K562 (cell line): Measurements from ENCODE around the gene PPP1R9B. TPM values are rescaled to one million over a fixed set of nuclear protein-coding genes. Genes with fewer than 3 reads are reported as not detected.

Source experiments
- ATAC-seq: fragments of 200-7000 bp; cut with Tn5 transposase; 3 replicates; pipeline ENCODE4 v1.9.1; 2020; ENCODE audit warnings: moderate library complexity
- BruUV-seq: library from RNA; stranded (reverse); fragments of 400-500 nt; replicated peaks from 2 replicates; lab custom pipeline; 2021; lab: Mats Ljungman, UMichigan
- CTCF ChIA-PET: fragments of 300-600 bp; formaldehyde crosslinking; extraction: SDS; loops from one replicate; lab custom pipeline; 2021; ENCODE audit warnings: low intra/inter-chr PET ratio; lab: Yijun Ruan, JAX
- POLR2A ChIA-PET: fragments of 300-600, 350-650 bp; sonication (Branson Sonifier 250); formaldehyde crosslinking; extraction: SDS; loops from one replicate; lab custom pipeline; 2021; ENCODE audit warnings: antibody characterized with exemption, inconsistent platforms; lab: Yijun Ruan, JAX
- DNase-seq, 4 experiments: peaks; one replicate each; pipeline versions ENCODE4 v3.0.0 to v3.0.0-alpha.2; 2011 to 2018; ENCODE audit warnings: low spot score in 3 of 4, mixed read lengths in 3 of 4; ENCODE audit errors: extremely low read depth in 1 of 4
- FAIRE-seq: peaks from 2 replicates; lab custom pipeline; 2011; peaks lifted over from hg19 to GRCh38; lab: Jason Lieb, UNC
- H2AFZ ChIP-seq: 2 replicates; pipeline ENCODE4 v1.6.0; 2011; ENCODE audit warnings: low read depth, low read length, control low read depth, inconsistent platforms
- H3K27ac ChIP-seq: fragments of 200-600 bp; 3 replicates; pipeline ENCODE4 v1.8.0; 2011; ENCODE audit warnings: low read depth, mild to moderate bottlenecking, control low read depth, inconsistent platforms, low read length, moderate library complexity, mixed read lengths; ENCODE audit errors: extremely low read depth
- H3K27me3 ChIP-seq, 2 experiments: fragments of 300-600 bp in 1 of 2; 2 replicates in 1 of 2; 3 replicates in 1 of 2; pipeline versions ENCODE4 v1.6.0 to v1.8.0; 2011; ENCODE audit warnings: inconsistent platforms in 2 of 2, low read length in 2 of 2, mild to moderate bottlenecking in 1 of 2, mixed read lengths in 1 of 2, moderate library complexity in 1 of 2; ENCODE audit not compliant: control insufficient read depth in 2 of 2, insufficient read depth in 2 of 2
- H3K36me3 ChIP-seq: fragments of 300-600 bp; 3 replicates; pipeline ENCODE4 v1.8.0; 2011; ENCODE audit warnings: mild to moderate bottlenecking, low read length, inconsistent platforms; ENCODE audit not compliant: control insufficient read depth, insufficient read depth
- H3K4me1 ChIP-seq, 2 experiments: fragments of 200-600 bp in 1 of 2; replicated peaks in 1 of 2; 2 replicates in 1 of 2; 3 replicates in 1 of 2; pipeline versions ENCODE4 v1.5.1 to v1.8.0; 2011; ENCODE audit warnings: inconsistent platforms in 2 of 2, low read length in 2 of 2, mild to moderate bottlenecking in 1 of 2, mixed read lengths in 1 of 2, moderate library complexity in 1 of 2; ENCODE audit not compliant: control insufficient read depth in 2 of 2, insufficient read depth in 2 of 2
- H3K4me2 ChIP-seq: 2 replicates; pipeline ENCODE4 v1.6.1; 2011; ENCODE audit warnings: low read length, control low read depth, inconsistent platforms, mixed read lengths; ENCODE audit not compliant: insufficient read depth
- H3K4me3 ChIP-seq: fragments of 200-600 bp; sonication (generic), shearing (Covaris generic); 2 replicates; pipeline ENCODE4 v1.5.1; 2016; ENCODE audit warnings: control low read depth, inconsistent platforms
- H3K79me2 ChIP-seq: fragments of 200-600 bp; 3 replicates; pipeline ENCODE4 v1.8.0; 2011; ENCODE audit warnings: low read length, inconsistent platforms; ENCODE audit not compliant: control insufficient read depth, insufficient read depth
- H3K9ac ChIP-seq, 2 experiments: 2 replicates each; pipeline versions ENCODE4 v1.6.0 to v1.6.1; 2011; ENCODE audit warnings: low read depth in 2 of 2, low read length in 2 of 2, control low read depth in 1 of 2, inconsistent platforms in 1 of 2, mild to moderate bottlenecking in 1 of 2, mixed read lengths in 1 of 2; ENCODE audit not compliant: insufficient read depth in 1 of 2
- H3K9me1 ChIP-seq: one replicate; pipeline ENCODE4 v1.6.0; 2011; ENCODE audit warnings: inconsistent platforms, mild to moderate bottlenecking, low read length, moderate library complexity; ENCODE audit not compliant: control insufficient read depth, insufficient read depth
- H3K9me3 ChIP-seq: replicated peaks from 2 replicates; pipeline ENCODE4 v1.5.1; 2011; ENCODE audit warnings: low read depth, low read length, inconsistent platforms; ENCODE audit not compliant: control insufficient read depth, insufficient read depth
- H4K20me1 ChIP-seq: replicated peaks from 2 replicates; pipeline ENCODE4 v1.6.1; 2011; ENCODE audit warnings: low read length, inconsistent platforms, mixed read lengths; ENCODE audit not compliant: control insufficient read depth, insufficient read depth
- CCNT2 ChIP-seq: IDR thresholded peaks from 2 replicates; pipeline ENCODE4 v1.6.1; 2011; ENCODE audit warnings: borderline replicate concordance, low read depth, mild to moderate bottlenecking, moderate library complexity, mixed read lengths, low read length; ENCODE audit not compliant: insufficient read length; ENCODE audit errors: extremely low read depth
- ETV1 ChIP-seq: fragments of 450-650 bp; conservative IDR thresholded peaks from 2 replicates; pipeline ENCODE4 v1.6.1; 2016; ENCODE audit warnings: missing genetic modification characterization, control low read depth, low read depth, missing compliant biosample characterization
- NCOA1 ChIP-seq: fragments of 450-650 bp; IDR thresholded peaks from 2 replicates; pipeline ENCODE4 v1.6.1; 2016; ENCODE audit warnings: low read depth
- NR3C1 ChIP-seq: sonication (generic); formaldehyde crosslinking; IDR thresholded peaks from 2 replicates; pipeline ENCODE4 v1.8.1; 2022; ENCODE audit warnings: missing genetic modification reagents
- SMARCB1 ChIP-seq: IDR thresholded peaks from 2 replicates; pipeline ENCODE4 v1.6.1; 2011; ENCODE audit warnings: improper control_type of control experiment, low read depth; ENCODE audit not compliant: insufficient read length
- U2AF2 ChIP-seq: fragments of 200-400 bp; formaldehyde crosslinking; optimal IDR thresholded peaks from 2 replicates; pipeline ENCODE3; 2017; ENCODE audit warnings: low read depth, mild to moderate bottlenecking, low read length
- ZNF140 ChIP-seq: fragments of 250-450 bp; sonication (Bioruptor Pico); IDR thresholded peaks from 2 replicates; pipeline ENCODE4 v1.8.0; 2021; ENCODE audit warnings: moderate library complexity, mild to moderate bottlenecking, inconsistent platforms
- WGBS: fragments of 100-300 bp; shearing (Covaris generic); methylation state at CpG from one replicate; pipeline ENCODE4 v1.1.6; 2016; ENCODE audit warnings: low coverage, mixed read lengths; ENCODE audit not compliant: insufficient coverage; ENCODE audit errors: missing lambda C conversion rate; 5-methylcytosine and 5-hydroxymethylcytosine counted together
- in situ Hi-C: fragments of 300-500 bp; cut with MboI; formaldehyde crosslinking; loops from 4 replicates; pipeline ENCODE4 v1.15.0; 2018; ENCODE audit warnings: inconsistent platforms, mixed read lengths
- intact Hi-C: fragments of 100-400 bp; cut with micrococcal nuclease; formaldehyde crosslinking; loops from 2 replicates; pipeline ENCODE4 v1.14.2; 2022
- polyA plus RNA-seq, 8 experiments: library from polyadenylated mRNA; depleted of rRNA in 4 of 8; stranded (reverse) in 5 of 8; unstranded in 3 of 8; fragments of >200 nt; fragmentation: Nextera tagmentation in 2 of 8; fragmentation: Illumina TruSeq in 1 of 8; extraction: Ambion mirVana in 2 of 8; extraction: Trizol in 1 of 8; gene quantifications; 2 replicates each; pipeline versions ENCODE4 v1.2.1 to v1.2.3, GENCODE V29; 2011 to 2014; ENCODE audit warnings: inconsistent platforms in 1 of 8, missing spikeins in 1 of 8
- total RNA-seq, 7 experiments: library from RNA; depleted of rRNA in 6 of 7; stranded (reverse); fragments of >200 nt in 6 of 7; fragmentation: Illumina TruSeq in 2 of 7; extraction: Trizol in 2 of 7; gene quantifications; 2 replicates each; pipeline versions ENCODE4 v1.2.1 to v1.2.3, GENCODE V29; 2011 to 2021; ENCODE audit warnings: low replicate concordance in 1 of 7
- TF ChIP-seq, protein P1 (sequence below): fragments of 450-650 bp; IDR thresholded peaks from 2 replicates; pipeline ENCODE4 v1.6.1; 2016
- TF ChIP-seq, protein P2 (sequence below): fragments of 450-650 bp; formaldehyde crosslinking; IDR thresholded peaks from 2 replicates; pipeline ENCODE4 v1.4.0; 2022; ENCODE audit warnings: missing genetic modification characterization

PPP1R9B gene
- total and polyA plus RNA-seq, 9 of the 15 experiments (the other 6 are each of a cell fraction or from before 2014, with no cell fraction given) = 0.10 to 63.5 (median 24.7) TPM

DNA sequence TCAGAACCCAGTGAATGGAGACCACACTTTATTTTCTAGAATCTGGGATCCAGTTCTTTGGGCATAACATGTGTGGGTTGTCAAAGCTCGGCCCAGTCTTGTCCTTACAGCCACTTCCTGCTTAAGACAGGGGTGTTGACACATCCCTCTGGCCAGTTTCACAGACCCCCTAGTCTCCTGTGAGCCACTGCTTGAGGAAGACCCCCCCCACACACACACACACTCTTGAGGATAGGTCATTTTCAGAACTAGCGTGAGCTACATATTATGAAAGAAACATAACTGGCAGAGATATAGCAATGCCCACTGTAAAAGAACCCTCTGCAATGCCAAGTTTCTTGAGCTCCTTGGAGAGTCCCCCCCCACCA lies 58.6 kb downstream of the PPP1R9B start:
- POLR2A ChIA-PET = interaction anchor here (1.0 kb wide), 1 partner anchor 200 kb away, joined by 3 read pairs; no protein-coding TSS in a partner anchor
- in situ Hi-C loops (no loop called here), intact Hi-C loops (no loop called here)
- H3K9me1 ChIP-seq = peaks cover 3% of the 10 kb centered on the region
- no peak overlapping the region for H3K4me2 ChIP-seq
- peaks cover 7% of the 10 kb centered on the region; the same call in 1 of the 2 replicates for H4K20me1 ChIP-seq
- WGBS = 0% methylated on average over 2 of the region's 2 CpGs
- no peaks in the 10 kb centered on the region for H3K9me3 ChIP-seq
- H3K79me2 ChIP-seq = no peaks in the 10 kb centered on the region
- H3K4me1 ChIP-seq = peaks cover 3 to 16% of the 10 kb centered on the region in 2 experiments; a peak in 3 of 5 replicates
- BruUV-seq = no TSS peak
- no peak overlapping the region for H3K4me3 ChIP-seq
- no peak overlapping the region for H2AFZ ChIP-seq
- H3K36me3 ChIP-seq = no peaks in the 10 kb centered on the region
- H3K9ac ChIP-seq = no peak overlapping the region
- TF ChIP-seq, protein P1, sequence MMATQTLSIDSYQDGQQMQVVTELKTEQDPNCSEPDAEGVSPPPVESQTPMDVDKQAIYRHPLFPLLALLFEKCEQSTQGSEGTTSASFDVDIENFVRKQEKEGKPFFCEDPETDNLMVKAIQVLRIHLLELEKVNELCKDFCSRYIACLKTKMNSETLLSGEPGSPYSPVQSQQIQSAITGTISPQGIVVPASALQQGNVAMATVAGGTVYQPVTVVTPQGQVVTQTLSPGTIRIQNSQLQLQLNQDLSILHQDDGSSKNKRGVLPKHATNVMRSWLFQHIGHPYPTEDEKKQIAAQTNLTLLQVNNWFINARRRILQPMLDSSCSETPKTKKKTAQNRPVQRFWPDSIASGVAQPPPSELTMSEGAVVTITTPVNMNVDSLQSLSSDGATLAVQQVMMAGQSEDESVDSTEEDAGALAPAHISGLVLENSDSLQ = no peak
- no peak for TF ChIP-seq ETV1
- TF ChIP-seq, protein P2, sequence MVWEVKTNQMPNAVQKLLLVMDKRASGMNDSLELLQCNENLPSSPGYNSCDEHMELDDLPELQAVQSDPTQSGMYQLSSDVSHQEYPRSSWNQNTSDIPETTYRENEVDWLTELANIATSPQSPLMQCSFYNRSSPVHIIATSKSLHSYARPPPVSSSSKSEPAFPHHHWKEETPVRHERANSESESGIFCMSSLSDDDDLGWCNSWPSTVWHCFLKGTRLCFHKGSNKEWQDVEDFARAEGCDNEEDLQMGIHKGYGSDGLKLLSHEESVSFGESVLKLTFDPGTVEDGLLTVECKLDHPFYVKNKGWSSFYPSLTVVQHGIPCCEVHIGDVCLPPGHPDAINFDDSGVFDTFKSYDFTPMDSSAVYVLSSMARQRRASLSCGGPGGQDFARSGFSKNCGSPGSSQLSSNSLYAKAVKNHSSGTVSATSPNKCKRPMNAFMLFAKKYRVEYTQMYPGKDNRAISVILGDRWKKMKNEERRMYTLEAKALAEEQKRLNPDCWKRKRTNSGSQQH (CRISPR knock-in tag) = no peak
- TF ChIP-seq U2AF2 = no peak
- no peak for TF ChIP-seq SMARCB1
- TF ChIP-seq NR3C1 (CRISPR knock-in tag) = no peak
- no peak for TF ChIP-seq NCOA1
- TF ChIP-seq CCNT2 = no peak
- no peak for TF ChIP-seq ZNF140 (CRISPR knock-in tag)
- H3K27ac ChIP-seq = no peak overlapping the region
- FAIRE-seq = no peak
- no peak for ATAC-seq
- no peak for DNase-seq
- H3K27me3 ChIP-seq = peaks cover 7 to 33% of the 10 kb centered on the region in 2 experiments; a peak in 4 of 5 replicates
- CTCF ChIA-PET = no interaction called here
